H1 (cell line): Measurements from ENCODE around the gene SUCLG2. TPM values are rescaled to one million over a fixed set of nuclear protein-coding genes. Genes with fewer than 3 reads are reported as not detected.
A peak's percentile ranks its signal among the peaks of the same experiment; 100 is the strongest.

ENCODE experiments used
- CTCF ChIA-PET: fragments of 300-600 bp; sonication (Branson Sonifier 250); formaldehyde crosslinking; loops from one replicate; lab custom pipeline; 2021; ENCODE audit not compliant: partially characterized antibody; lab: Charles Lee
- POLR2A ChIA-PET: fragments of 300-600 bp; sonication (Branson Sonifier 250); formaldehyde crosslinking; loops from one replicate; lab custom pipeline; 2021; ENCODE audit warnings: inconsistent platforms; ENCODE audit not compliant: partially characterized antibody; lab: Charles Lee
- DNase-seq, 2 experiments: peaks; one replicate each; pipeline versions ENCODE4 v3.0.0 to v3.0.0-alpha.2; 2010 to 2022; ENCODE audit warnings: low spot score in 2 of 2, low read depth in 1 of 2, mixed read lengths in 1 of 2
- FAIRE-seq: peaks from 2 replicates; lab custom pipeline; 2011; peaks lifted over from hg19 to GRCh38; lab: Jason Lieb, UNC
- H2AFZ ChIP-seq: 2 replicates; pipeline ENCODE4 v1.8.1; 2012; ENCODE audit warnings: low read length, inconsistent platforms
- H2AK5ac ChIP-seq: 2 replicates; pipeline ENCODE4 v1.6.1; 2013; ENCODE audit warnings: low read depth, low read length
- H2BK120ac ChIP-seq: replicated peaks from 2 replicates; pipeline ENCODE3; 2013; ENCODE audit warnings: low read depth, low read length, inconsistent platforms
- H2BK12ac ChIP-seq: 2 replicates; pipeline ENCODE4 v1.6.1; 2013; ENCODE audit warnings: low read depth, low read length
- H2BK15ac ChIP-seq: 2 replicates; pipeline ENCODE4 v1.6.1; 2013; ENCODE audit warnings: low read length
- H2BK20ac ChIP-seq: 2 replicates; pipeline ENCODE4 v1.6.1; 2013; ENCODE audit warnings: low read length
- H2BK5ac ChIP-seq: 2 replicates; pipeline ENCODE4 v1.6.1; 2013; ENCODE audit warnings: low read depth, low read length
- H3K14ac ChIP-seq: 2 replicates; pipeline ENCODE4 v1.6.1; 2013; ENCODE audit warnings: inconsistent platforms; ENCODE audit not compliant: insufficient read length
- H3K18ac ChIP-seq: 2 replicates; pipeline ENCODE4 v1.6.1; 2013; ENCODE audit warnings: low read length; ENCODE audit errors: extremely low read depth
- H3K23ac ChIP-seq: 2 replicates; pipeline ENCODE4 v1.6.1; 2013; ENCODE audit warnings: inconsistent platforms; ENCODE audit not compliant: insufficient read length
- H3K23me2 ChIP-seq: 2 replicates; pipeline ENCODE4 v1.6.1; 2013; ENCODE audit warnings: low read depth, low read length
- H3K27ac ChIP-seq: 2 replicates; pipeline ENCODE4 v1.6.1; 2011; ENCODE audit warnings: low read depth, low read length, inconsistent platforms
- H3K27me3 ChIP-seq, 4 experiments: replicated peaks in 1 of 4; 1 replicate in 1 of 4; 2 replicates in 3 of 4; pipeline versions ENCODE4 v1.6.1 to v1.8.1; 2011 to 2013; ENCODE audit warnings: low read length in 3 of 4, mild to moderate bottlenecking in 3 of 4, inconsistent platforms in 2 of 4, mixed read lengths in 2 of 4, moderate library complexity in 1 of 4; ENCODE audit not compliant: control insufficient read depth in 3 of 4, insufficient read depth in 3 of 4; ENCODE audit errors: extremely low read depth in 1 of 4
- H3K36me3 ChIP-seq, 4 experiments: 2 replicates each; pipeline versions ENCODE4 v1.6.1 to v1.8.1; 2011 to 2013; ENCODE audit warnings: mild to moderate bottlenecking in 4 of 4, low read length in 3 of 4, moderate library complexity in 2 of 4, control low read depth in 1 of 4, inconsistent platforms in 1 of 4; ENCODE audit not compliant: insufficient read depth in 4 of 4, control insufficient read depth in 2 of 4
- H3K4ac ChIP-seq: replicated peaks from 2 replicates; pipeline ENCODE3; 2013; ENCODE audit warnings: low read length, low read depth, mixed read lengths, inconsistent platforms; ENCODE audit not compliant: insufficient read length
- H3K4me1 ChIP-seq, 4 experiments: replicated peaks in 1 of 4; 1 replicate in 1 of 4; 2 replicates in 3 of 4; pipeline versions ENCODE4 v1.6.1 to v1.8.1; 2011 to 2013; ENCODE audit warnings: low read length in 3 of 4, inconsistent platforms in 2 of 4, mixed read lengths in 1 of 4; ENCODE audit not compliant: insufficient read depth in 4 of 4, control insufficient read depth in 3 of 4
- H3K4me2 ChIP-seq, 2 experiments: 2 replicates each; pipeline versions ENCODE4 v1.6.1 to v1.8.1; 2011 to 2013; ENCODE audit warnings: low read depth in 2 of 2, low read length in 2 of 2, control low read depth in 1 of 2, inconsistent platforms in 1 of 2, mild to moderate bottlenecking in 1 of 2; ENCODE audit not compliant: insufficient read depth in 1 of 2
- H3K4me3 ChIP-seq, 4 experiments: fragments of 200-600, 300-600 bp in 1 of 4; sonication (generic), shearing (Covaris generic), sonication (Bioruptor Twin) in 1 of 4; 2 replicates each; pipeline versions ENCODE4 v1.5.1 to v1.8.1; 2011 to 2016; ENCODE audit warnings: low read length in 4 of 4, low read depth in 3 of 4, control low read depth in 2 of 4, inconsistent platforms in 2 of 4, mild to moderate bottlenecking in 2 of 4, mixed read lengths in 1 of 4, moderate library complexity in 1 of 4; ENCODE audit not compliant: insufficient read depth in 2 of 4; ENCODE audit errors: extremely low read depth in 1 of 4
- H3K56ac ChIP-seq: replicated peaks from 2 replicates; pipeline ENCODE3; 2013; ENCODE audit warnings: low read depth, mild to moderate bottlenecking, mixed read lengths, low read length, inconsistent platforms; ENCODE audit not compliant: insufficient read length
- H3K79me1 ChIP-seq: 2 replicates; pipeline ENCODE4 v1.6.1; 2013; ENCODE audit warnings: low read depth, low read length, control low read depth
- H3K79me2 ChIP-seq, 2 experiments: 2 replicates each; pipeline versions ENCODE4 v1.6.1 to v1.8.1; 2012 to 2013; ENCODE audit warnings: low read length in 2 of 2, mild to moderate bottlenecking in 2 of 2, inconsistent platforms in 1 of 2; ENCODE audit not compliant: insufficient read depth in 2 of 2, control insufficient read depth in 1 of 2
- H3K9ac ChIP-seq, 4 experiments: replicated peaks in 1 of 4; 1 replicate in 1 of 4; 2 replicates in 3 of 4; pipeline versions ENCODE4 v1.6.1 to v1.8.1; 2011 to 2013; ENCODE audit warnings: low read depth in 3 of 4, low read length in 3 of 4, control low read depth in 2 of 4, mild to moderate bottlenecking in 2 of 4, moderate library complexity in 2 of 4, inconsistent platforms in 1 of 4; ENCODE audit errors: extremely low read depth in 1 of 4
- H3K9me3 ChIP-seq, 2 experiments: 2 replicates each; pipeline versions ENCODE4 v1.6.1 to v1.8.1; 2012 to 2013; ENCODE audit warnings: mild to moderate bottlenecking in 2 of 2, moderate library complexity in 2 of 2, control low read depth in 1 of 2, inconsistent platforms in 1 of 2, low read depth in 1 of 2, low read length in 1 of 2, mixed read lengths in 1 of 2; ENCODE audit not compliant: insufficient read depth in 2 of 2
- H4K20me1 ChIP-seq, 2 experiments: replicated peaks in 1 of 2; 2 replicates each; pipeline versions ENCODE3 to v1.8.1; 2011 to 2013; ENCODE audit warnings: inconsistent platforms in 2 of 2, low read length in 2 of 2, mild to moderate bottlenecking in 1 of 2; ENCODE audit not compliant: insufficient read depth in 2 of 2, control insufficient read depth in 1 of 2
- H4K5ac ChIP-seq: 2 replicates; pipeline ENCODE4 v1.6.1; 2013; ENCODE audit warnings: low read length, low read depth, mixed read lengths, inconsistent platforms; ENCODE audit not compliant: insufficient read length
- H4K8ac ChIP-seq: 2 replicates; pipeline ENCODE4 v1.8.0; 2013; ENCODE audit warnings: mild to moderate bottlenecking, moderate library complexity, low read length, inconsistent platforms; ENCODE audit not compliant: insufficient read depth; ENCODE audit errors: extremely low read depth
- H4K91ac ChIP-seq: replicated peaks from 2 replicates; pipeline ENCODE3; 2013; ENCODE audit warnings: low read length, mixed read lengths, inconsistent platforms; ENCODE audit not compliant: insufficient read length
- SIN3A ChIP-seq, 2 experiments: IDR thresholded peaks in 1 of 2; conservative IDR thresholded peaks in 1 of 2; 2 replicates each; pipeline ENCODE4 v1.6.1; 2011 to 2012; ENCODE audit warnings: low read length in 2 of 2, improper control_type of control experiment in 1 of 2, low read depth in 1 of 2, mild to moderate bottlenecking in 1 of 2
- TEAD4 ChIP-seq: IDR thresholded peaks from 2 replicates; pipeline ENCODE4 v1.6.1; 2012; ENCODE audit warnings: low read depth, low read length, inconsistent platforms, mixed read lengths
- WGBS, 2 experiments: shearing (Covaris generic) in 1 of 2; methylation state at CpG; one replicate each; pipeline versions ENCODE4 v1.1.6 to v1.1.7; 2013 to 2015; ENCODE audit warnings: low lambda C conversion rate in 2 of 2, mixed read lengths in 2 of 2, inconsistent platforms in 1 of 2, low coverage in 1 of 2, missing lambda C conversion rate in 1 of 2; ENCODE audit not compliant: insufficient replicate concordance in 2 of 2, insufficient coverage in 1 of 2, insufficient read length in 1 of 2; ENCODE audit errors: extremely low coverage in 1 of 2, missing lambda C conversion rate in 1 of 2; 5-methylcytosine and 5-hydroxymethylcytosine counted together
- polyA plus RNA-seq, 7 experiments: library from polyadenylated mRNA; depleted of rRNA in 3 of 7; stranded (reverse) in 5 of 7; unstranded in 2 of 7; fragments of >200 nt in 5 of 7; fragments of 200-250 nt in 2 of 7; gene quantifications; 1 replicate in 5 of 7; 2 replicates in 1 of 7; 4 replicates in 1 of 7; pipeline versions ENCODE4 v1.2.1 to v1.2.3, GENCODE V29; 2011 to 2013; ENCODE audit warnings: missing spikeins in 2 of 7, mixed read lengths in 2 of 7
- total RNA-seq: library from RNA; stranded (reverse); fragmentation: NEBNext Ultra II Directional; extraction: Animal tissue kit (Norgen Biotek cat#: 25700); gene quantifications from 2 replicates; pipeline ENCODE4 v1.2.1, GENCODE V29; 2021

The SUCLG2 gene
- total and polyA plus RNA-seq, 2 of the 8 experiments (the other 6 are each of a cell fraction or from before 2014, with no cell fraction given): 12.9 to 46.2 TPM

DNA sequence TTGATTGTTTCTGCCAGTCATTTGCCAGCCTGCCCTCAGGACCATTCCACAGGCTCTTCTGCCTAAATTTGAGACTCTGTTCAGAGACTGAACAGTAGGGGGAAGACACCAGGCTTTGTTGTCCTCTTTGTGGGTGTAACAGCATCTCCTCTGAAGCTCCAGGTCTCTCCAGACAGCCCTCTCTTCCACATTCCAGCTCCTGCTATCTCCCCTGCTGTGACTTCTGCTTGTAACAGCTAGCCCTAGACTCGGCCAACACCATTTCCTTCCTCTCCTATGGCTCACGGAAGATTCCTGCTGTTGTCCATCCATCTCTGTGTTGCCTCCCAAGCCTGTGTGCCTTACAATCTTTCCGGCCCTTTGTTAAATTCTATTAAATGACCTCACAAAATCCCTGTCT, 40.2 kb downstream of the SUCLG2 start:
- Histone ChIP-seq H3K4me2 (no peak overlapping the region), H4K8ac (no peak overlapping the region), H3K79me1 (no peaks in the 10 kb centered on the region), H3K4ac (no peak overlapping the region), H2BK20ac (no peak overlapping the region), H3K9ac (no peak overlapping the region), H3K4me1 (peaks cover 0 to 7% (median under 1%) of the 10 kb centered on the region in 4 experiments; a peak in 3 of 7 replicates), H2AFZ (no peak overlapping the region), H3K36me3 (peaks cover 0 to 2% (median under 1%) of the 10 kb centered on the region in 4 experiments; a peak in 4 of 8 replicates), H3K23ac (no peak overlapping the region), H3K27me3 (no peaks in the 10 kb centered on the region), H3K9me3 (no peaks in the 10 kb centered on the region), H2AK5ac (no peak overlapping the region), H3K4me3 (no peak overlapping the region), H3K27ac (no peak overlapping the region), H3K23me2 (no peaks in the 10 kb centered on the region), H2BK15ac (no peak overlapping the region), H3K56ac (no peak overlapping the region), H3K79me2 (no peaks in the 10 kb centered on the region; a peak in 2 of 4 replicates), H4K91ac (no peak overlapping the region), H3K18ac (no peak overlapping the region; the same call in 1 of the 2 replicates), H4K20me1 (no peaks in the 10 kb centered on the region), H2BK12ac (no peak overlapping the region), H2BK5ac (no peak overlapping the region), H2BK120ac (no peak overlapping the region), H3K14ac (no peak overlapping the region), H4K5ac (no peak overlapping the region)
- TF ChIP-seq TEAD4 (peak; percentile 68; the same call in 1 of the 2 replicates), SIN3A (conservative IDR thresholded peaks at IDR 0.05 in 1 of 2, IDR thresholded peaks at IDR 0.05 in 1 of 2; ENCODE audit: low read depth in 1 of 2, low read length in 2 of 2) (no peak)
- no peak for FAIRE-seq
- ChIA-PET CTCF (no interaction called here), POLR2A (interaction anchor here (1.2 kb wide), 1 partner anchor 41 kb away, joined by 4 read pairs; the partner anchor contains the start of gene SUCLG2)
- 63% methylated on average over 3 of the region's 3 CpGs; no CpG with 5 or more reads in 1 of the 2 experiments for WGBS, 2 experiments
- no peak for DNase-seq
